Esophagus muscularis mucosa (tissue), 4 donors: ENCODE measurements around the gene MRPL38. TPM values are rescaled to one million over a fixed set of nuclear protein-coding genes. Genes with fewer than 3 reads are reported as not detected.

Source experiments
- DNase-seq: peaks from one replicate; pipeline ENCODE4 v3.0.0-alpha.2; 2017; ENCODE audit errors: extremely low spot score
- H3K27ac ChIP-seq, 4 donors: fragments of 200-600 bp; sonication (generic); replicated peaks in 1 of 4; 1 replicate in 3 of 4; 2 replicates in 1 of 4; pipeline ENCODE4 v1.5.1; 2016 to 2019; ENCODE audit warnings: mild to moderate bottlenecking in 1 of 4
- H3K27me3 ChIP-seq, 4 donors: fragments of 200-600 bp; sonication (generic); one replicate each; pipeline versions ENCODE4 v1.5.1 to v1.6.0; 2016 to 2019
- H3K36me3 ChIP-seq, 4 donors: fragments of 200-600 bp; sonication (generic); one replicate each; pipeline ENCODE4 v1.5.1; 2016 to 2019
- H3K4me1 ChIP-seq, 4 donors: fragments of 200-600 bp; sonication (generic); one replicate each; pipeline ENCODE4 v1.5.1; 2016 to 2019
- H3K4me3 ChIP-seq, 4 donors: fragments of 200-600 bp; sonication (generic); 1 replicate in 2 of 4; 2 replicates in 2 of 4; pipeline ENCODE4 v1.5.1; 2016 to 2019; ENCODE audit warnings: mild to moderate bottlenecking in 4 of 4, moderate library complexity in 1 of 4
- H3K9me3 ChIP-seq, 4 donors: fragments of 200-600 bp; sonication (generic); 1 replicate in 3 of 4; 2 replicates in 1 of 4; pipeline ENCODE4 v1.5.1; 2016 to 2019
- EP300 ChIP-seq: sonication (generic); formaldehyde crosslinking; IDR thresholded peaks from one replicate; pipeline ENCODE4 v1.6.1; 2017; ENCODE audit warnings: antibody characterized with exemption
- POLR2A ChIP-seq: fragments of 450-650 bp; IDR thresholded peaks from one replicate; pipeline ENCODE4 v1.6.1; 2017; ENCODE audit warnings: antibody characterized with exemption, moderate library complexity, mild to moderate bottlenecking, low read depth
- POLR2AphosphoS5 ChIP-seq, 2 donors: sonication (generic); formaldehyde crosslinking; IDR thresholded peaks; one replicate each; pipeline ENCODE4 v1.6.1; 2017; ENCODE audit warnings: antibody characterized with exemption in 2 of 2
- whole genome bisulfite sequencing: methylation state at CpG from one replicate; pipeline ENCODE4 v1.1.5; 2018; 5-methylcytosine and 5-hydroxymethylcytosine counted together
- intact Hi-C: fragments of 100-400 bp; cut with DNase I; formaldehyde crosslinking; loops from one replicate; pipeline ENCODE4 v1.15.1; 2023
- total RNA-seq, 4 donors: library from RNA; depleted of rRNA; stranded (reverse); fragments of >200 nt; gene quantifications; one replicate each; pipeline versions ENCODE4 v1.1.0 to v1.2.1, GENCODE V29; 2016
- TF ChIP-seq, protein P1 (sequence below), 3 experiments: fragments of 200-600 bp in 2 of 3; fragments of 450-650 bp in 1 of 3; sonication (generic) in 2 of 3; IDR thresholded peaks; one replicate each; pipeline ENCODE4 v1.5.1; 2017 to 2019; ENCODE audit warnings: antibody characterized with exemption in 3 of 3, mild to moderate bottlenecking in 2 of 3, moderate library complexity in 1 of 3

MRPL38 gene
- total RNA-seq, 4 donors from 2014 or later = 32.5 to 61.7 (median 44.1) TPM

GRCh38 chr17:75880266-75880665 is 24.4 kb downstream of the MRPL38 start:
- peak overlapping the region in 1 of 4 donors; percentile 30 for H3K27ac ChIP-seq

GRCh38 chr17:75878174-75878998 is 26.3 kb downstream of the MRPL38 start, which contains the start of gene TRIM47:
Gene TRIM47, minus strand, starts transcription at chr17:75878581. Its CDS starts 33 bp downstream, at chr17:75878548.
- intact Hi-C loops = loop anchor here (2.0 to 5.0 kb wide), 2 partner anchors 16 to 101 kb away; a partner anchor contains a TSS
- peaks cover 43 to 50% (median 44%) of the 10 kb centered on the region in 4 donors for H3K4me1 ChIP-seq
- peak within 1 kb of the TSS; percentile 97 to 99 (median 98) for H3K27ac ChIP-seq
- 4% methylated on average over 23 of the region's 87 CpGs for WGBS
- peak within 1 kb of the TSS; percentile 80 to 95 (median 86) for H3K4me3 ChIP-seq
- TF ChIP-seq, protein P1, sequence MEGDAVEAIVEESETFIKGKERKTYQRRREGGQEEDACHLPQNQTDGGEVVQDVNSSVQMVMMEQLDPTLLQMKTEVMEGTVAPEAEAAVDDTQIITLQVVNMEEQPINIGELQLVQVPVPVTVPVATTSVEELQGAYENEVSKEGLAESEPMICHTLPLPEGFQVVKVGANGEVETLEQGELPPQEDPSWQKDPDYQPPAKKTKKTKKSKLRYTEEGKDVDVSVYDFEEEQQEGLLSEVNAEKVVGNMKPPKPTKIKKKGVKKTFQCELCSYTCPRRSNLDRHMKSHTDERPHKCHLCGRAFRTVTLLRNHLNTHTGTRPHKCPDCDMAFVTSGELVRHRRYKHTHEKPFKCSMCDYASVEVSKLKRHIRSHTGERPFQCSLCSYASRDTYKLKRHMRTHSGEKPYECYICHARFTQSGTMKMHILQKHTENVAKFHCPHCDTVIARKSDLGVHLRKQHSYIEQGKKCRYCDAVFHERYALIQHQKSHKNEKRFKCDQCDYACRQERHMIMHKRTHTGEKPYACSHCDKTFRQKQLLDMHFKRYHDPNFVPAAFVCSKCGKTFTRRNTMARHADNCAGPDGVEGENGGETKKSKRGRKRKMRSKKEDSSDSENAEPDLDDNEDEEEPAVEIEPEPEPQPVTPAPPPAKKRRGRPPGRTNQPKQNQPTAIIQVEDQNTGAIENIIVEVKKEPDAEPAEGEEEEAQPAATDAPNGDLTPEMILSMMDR (IDR thresholded peaks at IDR 0.05) = peak in 2 of 3 experiments; percentile 25 to 37
- TF ChIP-seq POLR2A (peak; percentile 86), EP300 (no peak), POLR2AphosphoS5 (IDR thresholded peaks at IDR 0.05) (peak; percentile 89 to 96)
- H3K27me3 ChIP-seq = no peaks in the 10 kb centered on the region
- no peaks in the 10 kb centered on the region for H3K9me3 ChIP-seq
- no peak for DNase-seq
- H3K36me3 ChIP-seq = peaks cover 10 to 28% (median 23%) of the 10 kb centered on the region in 4 donors

More at GRCh38 chr17:75880266-75880665, 24.4 kb downstream of the MRPL38 start:
- no peak for DNase-seq
- Histone ChIP-seq H3K4me3 (no peak overlapping the region), H3K9me3 (no peaks in the 10 kb centered on the region), H3K4me1 (peaks cover 24 to 31% (median 26%) of the 10 kb centered on the region in 4 donors), H3K36me3 (peaks cover 0 to 11% (median 4%) of the 10 kb centered on the region in 4 donors), H3K27me3 (no peaks in the 10 kb centered on the region)
- TF ChIP-seq POLR2A (no peak), POLR2AphosphoS5 (IDR thresholded peaks at IDR 0.05) (no peak), EP300 (no peak)
- TF ChIP-seq, protein P1 (IDR thresholded peaks at IDR 0.05) = no peak
- intact Hi-C loops = loop anchor here (5.0 kb wide), 1 partner anchor 33 kb away; no protein-coding TSS in a partner anchor
- WGBS = 84% methylated on average over 7 of the region's 7 CpGs

GRCh38 chr17:75877752-75878173 is 26.9 kb downstream of the MRPL38 start:
- no peak for TF ChIP-seq EP300
- TF ChIP-seq POLR2A = no peak
- peak in 1 of 2 donors; percentile 5 for TF ChIP-seq POLR2AphosphoS5 (IDR thresholded peaks at IDR 0.05)
- TF ChIP-seq, protein P1 (IDR thresholded peaks at IDR 0.05) = peak in 2 of 3 experiments; percentile 39 to 69
- Histone ChIP-seq H3K9me3 (no peaks in the 10 kb centered on the region), H3K4me1 (peaks cover 49 to 56% (median 51%) of the 10 kb centered on the region in 4 donors), H3K4me3 (peak overlapping the region; percentile 80 to 95 (median 86)), H3K27ac (peak overlapping the region; percentile 97 to 99 (median 98)), H3K27me3 (no peaks in the 10 kb centered on the region), H3K36me3 (peaks cover 10 to 28% (median 23%) of the 10 kb centered on the region in 4 donors)
- no peak for DNase-seq
- 0% methylated on average over 1 of the region's 56 CpGs for WGBS
- intact Hi-C loops = loop anchor here (2.0 to 5.0 kb wide), 2 partner anchors 17 to 100 kb away; a partner anchor contains a TSS

DNA sequence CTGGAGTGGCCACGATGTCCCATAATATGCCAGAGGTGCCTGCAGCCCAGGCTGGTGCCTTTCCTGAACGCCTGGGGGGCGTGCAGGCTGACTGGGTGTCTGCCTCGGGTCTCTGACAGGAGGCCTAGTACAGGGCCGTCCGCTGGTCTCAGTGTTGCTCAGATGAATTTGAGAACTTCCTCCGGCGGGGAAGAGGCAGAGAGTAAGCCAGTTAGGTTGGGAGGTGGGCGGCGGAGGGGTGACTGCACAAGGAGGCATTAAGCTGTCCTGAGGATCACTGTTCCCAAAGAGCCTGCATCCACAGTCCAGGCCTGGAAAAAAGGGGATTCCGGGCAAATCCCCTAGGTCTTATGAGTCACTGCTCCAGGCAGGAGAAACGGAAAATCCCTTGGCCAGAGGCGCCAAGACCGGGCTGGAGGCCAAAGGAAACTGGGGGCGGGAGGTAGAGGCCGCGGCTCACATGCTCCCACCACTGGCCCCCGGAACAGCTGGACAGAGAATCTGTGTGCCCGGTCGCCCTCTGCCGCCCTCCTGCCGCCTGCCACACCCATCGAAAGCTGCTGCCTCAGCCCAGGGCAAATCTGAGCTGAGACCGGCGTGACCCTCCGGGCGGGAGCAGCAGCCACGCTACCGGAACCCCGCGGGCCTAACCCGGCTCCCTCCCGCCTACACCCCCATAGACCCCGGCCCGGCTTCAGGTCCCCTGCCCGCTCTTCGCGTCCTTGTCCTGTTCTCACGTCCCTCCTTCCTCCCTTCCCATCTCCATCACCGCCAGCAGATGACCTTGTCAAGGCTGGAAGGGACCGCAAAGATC is 27.5 kb downstream of the MRPL38 start:
- peaks cover 55 to 63% (median 57%) of the 10 kb centered on the region in 4 donors for H3K4me1 ChIP-seq
- TF ChIP-seq POLR2A (peak; percentile 1), EP300 (peak; percentile 49), POLR2AphosphoS5 (IDR thresholded peaks at IDR 0.05) (peak; percentile 88 to 95)
- TF ChIP-seq, protein P1 (IDR thresholded peaks at IDR 0.05) = peak in 2 of 3 experiments; percentile 45 to 48
- peak; percentile 97 for DNase-seq
- peak overlapping the region; percentile 97 to 99 (median 98) for H3K27ac ChIP-seq
- 6% methylated on average over 32 of the region's 41 CpGs for WGBS
- H3K9me3 ChIP-seq = no peaks in the 10 kb centered on the region
- H3K27me3 ChIP-seq = no peaks in the 10 kb centered on the region
- peaks cover 10 to 28% (median 23%) of the 10 kb centered on the region in 4 donors for H3K36me3 ChIP-seq
- peak overlapping the region; percentile 80 to 95 (median 86) for H3K4me3 ChIP-seq
- intact Hi-C loops = loop anchor here (1.0 to 5.0 kb wide), 2 partner anchors 20 to 100 kb away; a partner anchor contains a TSS
